GM12864 (cell line): ENCODE measurements around the gene LDLRAD4.

Experiments
- DNase-seq: peaks from one replicate; pipeline ENCODE4 v3.0.0-alpha.2; 2011; ENCODE audit warnings: low read depth
- H3K4me3 ChIP-seq: 2 replicates; pipeline ENCODE4 v1.5.1; 2011; ENCODE audit warnings: mild to moderate bottlenecking, low read depth, low read length, control low read depth
- CTCF ChIP-seq: IDR thresholded peaks from 2 replicates; pipeline ENCODE4 v1.5.1; 2011; ENCODE audit warnings: low read depth, mild to moderate bottlenecking, moderate library complexity, low read length, control low read depth, inconsistent platforms; ENCODE audit errors: missing control alignments

Gene LDLRAD4

GRCh38 chr18:13368080-13368813, 149.7 kb downstream of the LDLRAD4 start:
- no peak for DNase-seq
- no peak for TF ChIP-seq CTCF
- no peak overlapping the region for H3K4me3 ChIP-seq

GRCh38 chr18:13369353-13369752, 150.8 kb downstream of the LDLRAD4 start:
- H3K4me3 ChIP-seq, result no peak overlapping the region
- DNase-seq, result no peak
- no peak for TF ChIP-seq CTCF

- no peak for TF ChIP-seq CTCF
- no peak overlapping the region for H3K4me3 ChIP-seq
- DNase-seq, result no peak
Measured at GRCh38 chr18:13369756-13370510, 151.4 kb downstream of the LDLRAD4 start.

GRCh38 chr18:13370995-13371625, 152.6 kb downstream of the LDLRAD4 start:
- TF ChIP-seq CTCF, result no peak
- H3K4me3 ChIP-seq, result no peak overlapping the region
- no peak for DNase-seq

GRCh38 chr18:13371689-13372418, 153.3 kb downstream of the LDLRAD4 start:
- TF ChIP-seq CTCF, result no peak

GRCh38 chr18:13372531-13372951, 154.0 kb downstream of the LDLRAD4 start:
- H3K4me3 ChIP-seq, result no peak overlapping the region
- DNase-seq, result no peak
- no peak for TF ChIP-seq CTCF

More at GRCh38 chr18:13371689-13372418, 153.3 kb downstream of the LDLRAD4 start:
- H3K4me3 ChIP-seq, result no peak overlapping the region
- DNase-seq, result no peak
